Measurements from ENCODE around the gene RAB4B.

GRCh38 chr19:40774916-40775631, 3.0 kb upstream of the RAB4B start, which contains the start of gene MIA:
- TF ChIP-seq CTCF (IDR thresholded peaks at IDR 0.05) = no peak
- TF ChIP-seq POLR2A (IDR thresholded peaks at IDR 0.05) = no peak

Data from adrenal gland (tissue), 5 donors.